ENCODE results near the gene INTS6.
A peak's percentile ranks its signal among the peaks of the same experiment; 100 is the strongest.

Gene INTS6

DNA sequence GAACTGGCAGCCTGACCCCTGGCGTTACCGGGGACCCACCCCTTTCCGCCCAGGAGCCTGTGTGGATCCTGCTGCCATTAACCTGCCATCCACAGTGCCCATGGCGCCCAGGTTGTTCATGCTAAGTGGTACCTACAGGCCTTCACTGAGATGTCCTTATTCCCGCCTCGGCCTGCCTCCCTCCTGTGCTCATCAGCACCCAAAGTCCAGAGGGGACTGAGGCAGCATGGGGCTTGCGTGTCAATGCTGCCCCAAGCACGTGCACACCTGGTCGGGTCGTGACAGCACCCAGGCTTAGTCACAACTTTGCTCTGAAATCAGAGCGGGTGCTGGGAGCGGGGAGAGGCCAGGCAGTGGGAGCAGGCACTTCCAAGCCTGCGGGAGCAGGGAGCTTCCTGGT is 3.7 kb upstream of the INTS6 start:
- no peak for DNase-seq (ENCODE audit: low read depth)

DNA sequence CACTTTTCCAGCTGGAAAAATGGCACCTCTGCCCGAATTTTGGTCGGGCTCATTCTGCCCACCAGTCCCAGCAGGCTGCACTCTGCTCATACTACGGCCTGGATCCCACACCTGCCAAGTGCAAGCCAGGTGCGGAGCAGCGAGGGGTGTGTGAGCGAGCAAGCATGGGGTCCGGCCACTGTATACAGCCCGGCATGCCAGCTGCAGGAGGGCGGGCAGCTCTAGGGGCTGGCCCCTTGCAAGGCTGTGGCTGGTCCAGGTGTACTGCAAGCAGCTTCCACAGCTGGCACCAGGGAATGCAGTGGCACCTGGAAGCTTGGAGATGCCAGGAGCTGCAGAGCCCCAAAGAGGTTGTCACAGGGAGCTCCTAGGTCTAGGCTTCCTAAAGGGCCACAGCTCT is 2.7 kb upstream of the INTS6 start:
- DNase-seq (ENCODE audit: low read depth): no peak

DNA sequence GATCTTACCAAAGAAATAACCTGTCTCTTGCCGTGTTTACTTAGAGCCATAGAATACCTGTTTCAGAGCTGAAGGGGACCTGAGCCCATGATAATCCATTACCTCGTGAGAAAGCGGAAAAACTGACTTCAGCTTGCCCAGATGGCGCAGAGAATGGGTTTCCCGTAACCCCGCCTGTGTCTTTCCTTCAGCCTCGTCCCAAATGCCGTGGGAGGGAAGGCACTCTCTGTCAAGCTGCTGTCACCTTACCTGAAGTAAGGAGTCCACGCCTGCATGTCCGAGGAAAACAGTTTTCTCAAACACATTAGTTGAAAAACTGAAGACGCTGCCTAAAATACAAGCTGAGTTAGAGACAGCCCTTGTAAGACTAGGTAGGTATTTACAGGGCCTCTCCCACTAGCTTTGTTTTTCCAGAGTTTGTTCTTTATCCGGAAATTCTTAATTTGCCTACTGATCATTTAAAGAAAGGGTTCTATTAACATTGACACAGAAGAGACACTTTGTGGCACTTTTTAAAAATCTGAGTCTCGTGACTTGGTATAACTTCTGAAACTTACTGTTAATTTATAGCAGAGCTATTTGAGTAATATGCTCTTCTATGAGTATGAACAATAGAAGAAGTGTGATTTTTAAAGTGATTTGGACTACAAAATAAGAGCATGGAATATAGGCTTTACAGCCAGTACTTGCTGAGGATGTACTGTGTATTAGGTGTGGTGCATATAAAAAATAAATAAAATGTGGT is 1.3 kb upstream of the INTS6 start:
- no peak for DNase-seq (ENCODE audit: low read depth)

DNA sequence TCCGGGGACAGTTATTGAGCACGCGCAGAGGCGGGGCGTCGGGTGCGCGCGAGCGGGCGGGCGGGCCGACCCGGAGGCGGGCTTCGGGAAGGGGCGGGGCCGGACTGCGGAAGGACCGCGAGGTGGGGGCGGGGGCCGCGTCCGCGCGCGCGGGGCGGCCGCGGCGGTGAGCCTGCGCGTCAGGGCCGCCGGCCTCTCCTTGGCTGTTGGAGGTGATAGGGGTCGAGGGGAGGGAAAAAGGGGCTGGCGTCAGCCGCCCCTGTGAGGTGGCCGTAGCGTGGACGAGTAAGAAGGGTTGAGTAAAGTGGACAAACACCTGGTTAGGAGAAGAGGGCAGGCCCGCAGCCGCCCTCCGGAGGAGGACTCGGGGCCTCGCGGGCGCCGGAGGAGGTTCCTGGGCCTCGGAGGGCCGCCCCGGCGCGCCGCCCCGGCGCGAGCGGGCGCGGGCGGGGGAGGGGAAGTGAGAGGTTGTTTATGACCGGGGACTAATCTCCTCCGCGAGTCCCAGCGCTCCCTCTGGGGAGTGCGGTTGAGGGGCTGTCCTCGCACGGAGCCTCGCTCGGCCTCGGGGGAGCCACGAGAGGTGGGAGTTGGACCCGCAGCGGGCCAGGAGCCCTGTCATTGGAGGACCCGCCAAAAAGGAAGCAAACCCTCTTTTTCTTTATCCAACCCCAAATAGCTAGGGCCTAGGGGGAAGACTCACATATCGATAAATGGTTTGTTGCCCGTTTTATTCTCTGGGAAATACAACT is 547 bp upstream of the INTS6 start:
- peak; percentile 75 for DNase-seq (ENCODE audit: low read depth)

DNA sequence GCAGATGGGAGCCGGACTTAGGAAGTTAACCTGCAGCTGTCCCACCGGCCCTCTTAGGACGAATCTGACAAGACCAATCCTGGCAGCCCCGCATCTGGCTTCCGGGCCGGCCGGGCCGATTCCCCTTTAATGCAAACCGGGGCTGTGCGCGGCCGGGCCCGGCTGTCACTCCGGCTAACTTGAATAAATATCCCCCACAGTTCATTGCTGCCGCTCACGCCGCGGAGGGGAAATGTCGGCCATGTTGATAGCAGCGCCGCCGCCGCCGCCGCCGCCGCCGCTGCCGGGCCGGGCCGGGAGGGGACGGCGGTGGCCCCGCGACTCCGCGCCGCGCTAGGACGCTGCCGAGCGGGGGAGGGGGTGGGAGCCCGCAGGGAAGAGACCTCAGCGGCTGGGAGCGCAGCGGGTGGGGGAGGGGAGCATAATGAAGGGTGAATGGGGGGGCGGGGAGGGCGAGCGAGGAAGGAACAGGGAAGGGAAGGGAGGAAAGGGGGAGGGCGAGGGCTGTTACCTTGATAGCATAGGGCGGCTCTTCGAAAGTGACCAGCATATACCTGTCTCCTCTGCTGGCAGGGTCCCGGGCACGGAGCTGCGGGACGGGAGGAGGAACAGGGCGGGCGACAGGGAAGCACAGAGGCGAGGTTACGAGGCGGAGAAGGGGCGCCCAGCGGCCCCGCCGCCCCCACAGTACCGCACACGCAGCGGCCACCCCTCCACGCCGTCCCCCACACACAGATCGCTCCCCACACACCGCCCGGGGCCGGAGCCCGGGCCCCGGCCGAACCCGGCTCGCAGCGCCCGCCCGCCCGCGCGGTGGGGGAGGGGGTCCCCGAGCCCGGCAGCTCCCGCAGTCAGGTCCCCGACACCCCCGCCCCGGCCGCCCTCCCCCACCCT is 1.1 kb downstream of the INTS6 start:
- DNase-seq (ENCODE audit: low read depth): peak; percentile 57

DNA sequence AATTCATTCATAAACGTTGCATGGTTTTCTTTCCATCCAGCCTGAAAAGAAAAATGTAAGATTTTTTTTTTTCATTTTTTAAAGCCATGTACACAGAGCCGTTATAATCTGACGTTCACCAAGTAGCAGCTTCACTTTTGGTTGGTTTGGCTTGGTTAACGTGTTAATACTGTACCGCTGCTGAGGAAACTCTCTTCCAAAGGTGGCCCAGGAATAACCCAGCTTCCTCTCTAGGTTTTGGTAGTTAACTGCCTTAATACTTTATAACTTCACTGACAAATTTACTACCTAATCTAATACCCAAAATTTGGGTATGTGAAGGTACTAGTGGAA is 1.7 kb downstream of the INTS6 start:
- no peak for DNase-seq (ENCODE audit: low read depth)

DNA sequence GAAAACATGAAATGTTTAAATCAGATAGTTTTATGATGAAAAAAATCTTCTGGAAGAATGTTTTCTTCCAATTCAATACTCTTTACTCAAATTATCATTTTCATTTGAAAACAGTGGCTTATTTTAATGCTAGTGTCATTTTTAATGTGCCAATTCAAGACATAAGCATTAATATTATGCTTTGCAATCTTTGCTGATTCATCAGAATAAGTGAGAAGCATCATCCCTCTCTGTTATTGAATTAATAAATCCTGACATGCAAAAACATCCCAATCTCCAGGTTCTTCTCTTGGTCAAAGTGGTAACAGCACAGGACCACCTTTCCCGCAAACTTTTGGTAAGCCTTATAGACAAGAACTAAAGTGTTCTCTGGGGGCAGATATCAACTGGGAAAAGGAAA is 3.8 kb downstream of the INTS6 start:
- no peak for DNase-seq (ENCODE audit: low read depth)

DNA sequence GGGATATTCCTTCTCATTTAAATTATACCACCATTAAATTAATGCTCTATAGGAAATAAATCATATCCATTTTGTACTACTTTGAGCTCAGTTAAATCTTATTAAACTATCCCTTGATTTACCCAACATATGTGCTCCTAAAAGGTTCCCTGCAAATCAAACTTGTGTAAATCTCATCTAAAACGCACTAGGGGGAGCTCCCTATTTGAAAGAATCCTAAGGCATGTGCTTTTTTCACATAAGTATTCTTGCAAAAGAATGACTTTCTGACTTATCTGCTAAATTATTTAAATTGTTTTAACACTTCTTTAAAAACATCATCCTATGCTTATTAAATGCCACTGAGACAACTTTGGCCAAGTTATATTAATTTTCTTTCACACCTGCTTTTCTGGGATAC is 7.9 kb downstream of the INTS6 start:
- no peak for DNase-seq (ENCODE audit: low read depth)

DNA sequence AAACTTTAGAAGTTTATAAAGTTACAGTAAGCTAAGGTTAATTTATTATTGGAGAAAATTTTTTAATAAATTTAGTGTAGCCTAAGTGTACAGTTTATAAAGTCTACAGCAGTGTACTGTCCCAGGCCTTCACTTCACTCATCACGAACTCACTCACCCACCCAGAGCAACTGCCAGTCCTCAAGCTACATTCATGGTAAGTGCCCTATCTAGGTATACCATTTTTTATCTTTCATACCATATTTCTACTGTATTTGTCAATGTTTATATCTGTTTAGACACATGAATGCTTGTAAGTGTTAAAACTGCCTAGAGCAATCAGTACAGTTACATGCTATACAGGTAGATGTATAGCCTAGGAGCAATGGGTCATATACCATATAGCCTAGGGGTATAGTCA is 12.5 kb downstream of the INTS6 start:
- DNase-seq (ENCODE audit: low read depth): no peak

DNA sequence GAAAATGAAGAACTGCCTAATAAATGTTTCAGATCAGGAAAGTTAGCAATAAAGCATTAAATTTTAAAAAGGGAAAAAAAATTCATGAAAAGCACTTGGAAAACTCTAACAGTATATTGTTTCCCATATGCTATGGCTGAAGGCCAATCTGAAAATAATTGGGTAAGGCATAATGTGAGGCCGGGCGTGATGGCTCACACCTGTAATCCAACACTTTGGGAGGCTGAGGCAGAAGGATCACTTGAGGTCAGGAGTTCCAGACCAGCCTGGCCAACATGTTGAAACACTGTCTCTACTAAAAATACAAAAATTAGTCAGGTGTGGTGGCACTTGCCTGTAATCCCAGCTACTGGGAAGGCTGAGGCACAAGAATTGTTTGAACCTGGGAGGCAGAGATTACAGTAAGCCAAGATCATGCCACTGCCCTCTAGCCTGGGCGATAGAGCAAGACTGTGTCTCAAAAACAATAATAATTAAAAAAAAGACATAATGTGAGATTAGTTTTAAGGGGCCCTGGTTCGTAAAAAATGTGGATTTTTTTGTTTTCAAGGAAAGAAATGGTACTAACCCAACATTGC is 15.2 kb downstream of the INTS6 start:
- no peak for DNase-seq (ENCODE audit: low read depth)

DNA sequence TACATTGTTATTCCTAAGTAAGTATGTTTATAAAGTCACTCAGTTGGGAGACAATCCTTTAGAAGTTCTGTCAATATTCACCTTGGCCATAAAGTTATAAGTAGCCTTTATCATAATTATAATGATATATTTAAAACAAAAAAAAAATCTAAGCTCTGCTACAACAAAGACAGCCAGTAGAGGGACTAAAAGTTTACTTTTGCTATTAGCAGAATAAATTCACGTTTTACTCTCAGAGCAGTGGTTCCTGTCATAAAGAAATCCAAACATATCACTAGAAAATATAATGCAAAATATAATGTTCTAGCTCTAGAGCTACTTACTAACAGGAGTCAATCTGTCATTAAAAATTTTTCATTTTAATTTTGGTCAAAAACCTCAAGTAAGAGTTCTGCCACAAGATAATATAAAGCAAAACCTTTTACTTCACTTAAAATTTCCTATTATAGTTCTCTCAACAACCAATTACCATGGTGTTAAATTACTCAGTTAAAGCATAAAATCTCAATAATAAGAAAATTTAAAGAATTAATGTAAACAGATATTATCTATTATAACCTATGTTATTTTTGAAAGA is 17.7 kb downstream of the INTS6 start:
- DNase-seq (ENCODE audit: low read depth): no peak

DNA sequence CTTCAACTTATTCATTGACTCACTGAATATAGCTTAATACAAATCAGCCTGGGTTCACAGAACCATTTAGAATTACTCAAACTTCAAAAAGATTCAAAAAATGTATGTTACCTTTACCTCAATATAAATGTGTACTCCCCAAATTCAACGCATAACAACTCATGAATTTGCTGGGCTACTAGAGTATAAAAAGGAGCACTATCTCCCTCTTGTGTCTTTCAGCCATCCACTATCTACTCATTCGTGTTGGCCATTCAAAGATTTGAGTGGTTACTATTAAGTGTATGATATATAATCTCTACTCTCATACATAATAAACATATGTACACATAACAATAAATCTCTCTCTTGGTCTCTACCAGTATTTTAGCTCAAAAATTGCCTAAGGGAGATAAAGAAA is 20.3 kb downstream of the INTS6 start:
- no peak for DNase-seq (ENCODE audit: low read depth)

DNA sequence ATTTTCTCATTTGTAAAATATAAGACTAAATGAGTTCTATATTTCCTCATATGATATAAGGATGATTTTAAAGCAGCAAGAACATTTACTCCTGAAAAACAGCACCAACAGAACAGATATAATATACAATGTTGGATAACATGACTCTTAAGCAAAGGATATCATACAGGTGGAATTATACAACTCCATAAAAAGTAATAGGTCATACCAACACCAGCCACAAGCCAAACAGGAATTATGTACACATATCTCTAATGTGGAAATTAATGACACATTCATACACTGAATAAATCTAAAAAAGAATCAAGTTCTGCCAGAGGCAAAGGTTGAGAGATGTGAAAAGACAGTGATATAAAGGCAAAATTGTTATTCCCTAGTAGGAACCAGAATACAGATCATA is 25.9 kb downstream of the INTS6 start:
- DNase-seq (ENCODE audit: low read depth): no peak

DNA sequence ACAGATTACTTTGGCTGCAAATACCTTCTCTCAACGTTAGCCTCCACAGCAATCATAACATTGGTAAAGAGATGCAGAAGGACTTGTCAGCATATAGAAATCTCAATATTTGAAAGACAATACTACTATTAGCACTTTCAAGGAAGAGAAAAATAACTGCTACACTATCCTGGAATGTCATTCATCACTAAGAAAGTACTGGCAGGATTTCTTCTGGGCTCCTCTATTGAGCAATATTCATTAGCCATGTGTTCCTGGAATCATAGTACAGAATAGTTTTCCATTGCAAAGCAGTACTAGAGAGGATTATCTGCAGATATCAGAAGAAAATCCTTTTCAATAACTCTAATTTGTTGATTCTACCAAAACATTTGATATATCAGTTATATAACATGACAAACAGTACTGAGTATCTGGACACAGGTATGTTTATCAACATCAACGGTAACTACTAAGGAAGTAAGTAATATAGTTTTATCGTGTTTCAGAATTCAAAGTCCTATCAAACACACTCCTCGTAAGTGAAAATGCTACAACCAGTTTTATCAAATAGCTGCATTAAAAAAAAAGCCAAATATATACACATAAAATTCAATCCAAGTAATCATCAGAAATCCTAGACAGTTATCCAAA is 27.3 kb downstream of the INTS6 start:
- DNase-seq (ENCODE audit: low read depth): no peak

DNA sequence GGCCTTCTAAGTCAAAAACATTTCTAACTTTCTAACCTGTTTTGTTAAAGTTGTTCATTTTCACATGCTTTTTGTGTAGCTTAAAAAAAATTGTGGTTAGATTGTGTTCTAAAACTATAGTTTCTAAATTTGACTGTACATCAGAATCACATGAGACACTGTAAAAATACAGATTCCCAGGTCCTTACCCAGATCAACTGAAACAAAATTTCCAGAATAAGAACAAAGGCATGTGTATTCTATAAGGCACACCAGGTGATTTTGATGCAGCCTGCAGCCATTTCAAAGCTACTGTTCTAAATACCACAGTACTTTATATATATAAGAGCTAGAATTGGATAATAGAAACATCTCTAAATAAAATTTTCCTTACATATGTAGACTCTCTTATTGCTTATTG is 29.1 kb downstream of the INTS6 start:
- no peak for DNase-seq (ENCODE audit: low read depth)

DNA sequence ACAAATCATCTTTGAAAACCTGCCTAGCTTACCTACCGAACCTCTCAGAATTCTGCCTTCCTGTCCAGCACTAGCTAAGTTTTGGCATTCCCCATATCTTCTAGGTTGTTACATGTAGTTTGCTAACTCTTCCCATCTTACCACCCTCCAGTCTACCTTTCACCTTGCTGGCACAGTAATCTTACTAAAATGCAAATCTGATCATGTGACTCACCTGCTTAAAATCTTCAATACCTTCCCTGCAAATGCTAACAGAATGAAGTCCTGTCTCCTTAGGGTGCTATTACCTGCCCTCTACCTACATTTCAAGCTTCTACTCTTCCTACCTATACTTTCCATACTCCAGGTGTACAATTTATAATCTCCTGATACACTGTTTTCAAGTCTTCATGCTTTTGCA is 30.4 kb downstream of the INTS6 start:
- no peak for DNase-seq (ENCODE audit: low read depth)

DNA sequence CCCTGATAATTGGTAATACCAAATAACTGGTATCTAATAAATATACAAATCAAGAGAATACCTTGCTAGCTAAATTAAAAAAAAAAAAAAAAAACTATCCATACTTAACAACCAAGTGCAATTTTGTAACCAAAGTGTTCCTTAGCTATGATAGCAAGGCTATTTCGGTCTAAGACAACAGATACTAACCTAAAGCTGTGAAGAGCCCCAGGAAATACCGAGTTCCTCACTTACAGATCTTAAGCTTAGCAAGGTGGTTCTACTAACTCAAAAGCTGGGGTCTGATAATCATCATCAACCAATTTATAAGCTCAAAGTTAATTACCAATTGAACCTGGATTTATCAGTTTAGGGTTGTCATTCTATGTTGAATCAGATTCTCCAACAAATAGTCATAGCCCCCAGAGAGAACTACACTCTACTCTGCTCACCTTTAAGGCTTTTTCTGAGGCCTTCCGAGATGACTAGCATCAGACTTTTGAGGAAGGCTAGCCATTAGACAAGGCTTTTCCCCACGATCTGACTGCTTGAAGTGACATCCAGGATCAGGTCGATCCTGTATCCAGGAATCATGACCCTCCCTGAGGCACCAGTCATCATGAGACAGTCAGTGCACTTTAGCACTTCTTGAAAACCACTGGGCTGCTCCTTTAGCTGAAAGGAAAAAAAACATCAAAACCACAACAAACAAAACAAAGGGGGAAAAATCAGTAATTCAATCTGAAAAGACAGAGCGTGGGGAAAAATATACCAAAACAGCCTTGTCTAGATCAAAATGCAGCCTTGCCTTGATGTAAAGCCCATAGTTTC is 31.9 kb downstream of the INTS6 start:
- DNase-seq (ENCODE audit: low read depth): no peak

DNA sequence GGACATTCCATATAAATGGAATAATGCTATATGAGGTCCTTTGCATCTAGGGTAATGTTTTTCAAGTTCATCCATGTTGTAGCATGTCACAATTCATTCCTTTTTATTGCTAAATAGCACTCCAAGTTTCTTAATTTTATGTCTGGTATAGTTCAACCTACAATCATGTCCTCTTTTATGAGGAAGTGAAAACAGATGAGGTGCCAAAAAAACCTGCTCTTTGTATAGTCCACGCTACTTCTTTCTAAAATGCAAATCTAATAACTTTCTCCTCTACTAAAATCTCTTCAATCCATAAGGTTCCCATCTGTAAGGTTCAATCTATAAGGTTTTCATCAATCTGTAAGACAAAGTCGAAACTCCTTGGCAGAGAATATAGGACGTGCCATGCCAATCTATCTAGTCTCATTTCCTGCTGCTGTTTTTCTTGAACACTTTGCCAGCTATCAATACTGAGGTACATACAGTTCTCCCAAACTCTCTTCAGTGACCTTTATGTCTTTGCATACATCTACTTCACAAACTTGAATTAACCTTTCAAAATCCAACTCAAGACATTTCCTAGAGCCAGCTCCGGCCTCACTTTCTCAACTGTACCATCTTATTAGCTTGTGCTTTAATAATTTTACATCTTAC is 33.7 kb downstream of the INTS6 start:
- DNase-seq (ENCODE audit: low read depth): no peak

DNA sequence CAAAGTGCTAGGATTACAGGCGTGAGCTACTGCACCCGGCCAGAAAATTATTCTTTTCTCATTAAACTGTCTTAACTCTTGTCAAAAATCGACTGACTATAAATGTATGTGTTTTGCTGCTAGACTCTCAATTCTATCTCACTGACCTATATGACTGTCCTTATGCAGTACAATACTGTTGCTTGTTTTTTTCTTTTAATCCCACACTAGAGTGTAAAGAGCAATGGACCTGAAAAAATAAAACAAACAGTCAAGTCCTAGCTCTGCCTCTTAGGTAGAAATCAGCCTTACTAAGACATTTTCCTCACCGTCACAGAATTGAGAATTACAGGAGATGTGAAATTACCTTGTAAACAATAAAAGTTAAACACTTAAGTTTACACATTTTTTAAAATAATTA is 35.1 kb downstream of the INTS6 start:
- no peak for DNase-seq (ENCODE audit: low read depth)

DNA sequence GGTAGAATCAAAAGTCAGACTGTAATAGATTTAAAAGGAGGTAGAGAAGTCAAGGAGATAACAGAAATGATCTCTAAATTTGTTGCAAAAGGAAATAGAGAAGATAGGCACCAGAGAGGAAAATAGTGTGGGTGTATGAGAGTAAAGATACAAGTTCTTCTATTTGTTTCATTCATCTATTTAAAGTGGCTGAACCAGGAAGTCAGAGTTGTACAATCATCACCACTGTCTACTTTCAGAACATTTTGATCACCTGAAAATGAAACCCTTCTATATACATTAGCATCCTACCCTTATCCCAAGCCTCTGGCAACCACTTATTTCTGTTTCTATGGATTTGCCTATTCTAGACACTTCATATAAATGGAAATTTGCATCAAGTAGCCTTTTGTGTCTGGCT is 36.7 kb downstream of the INTS6 start:
- no peak for DNase-seq (ENCODE audit: low read depth)
